MCF 10A (cell line): ENCODE measurements around the gene PSTPIP2. TPM values are rescaled to one million over a fixed set of nuclear protein-coding genes. Genes with fewer than 3 reads are reported as not detected.

Source experiments
- BruUV-seq: library from RNA; stranded (reverse); fragments of 400-500 nt; replicated peaks from 2 replicates; lab custom pipeline; 2021; lab: Mats Ljungman, UMichigan
- CTCF ChIA-PET: fragments of 300-600 bp; sonication (Branson Sonifier 250); formaldehyde crosslinking; extraction: SDS; loops from one replicate; lab custom pipeline; 2021; ENCODE audit warnings: antibody characterized with exemption, inconsistent platforms; lab: Yijun Ruan, JAX
- POLR2A ChIA-PET: fragments of 300-600, 350-650 bp; sonication (Branson Sonifier 250); formaldehyde crosslinking; extraction: SDS; loops from one replicate; lab custom pipeline; 2020; ENCODE audit warnings: antibody characterized with exemption, inconsistent platforms; lab: Yijun Ruan, JAX
- DNase-seq: peaks from one replicate; pipeline ENCODE4 v3.0.0-alpha.2; 2018; ENCODE audit not compliant: unreplicated experiment
- H3K27ac Mint-ChIP-seq: one replicate; pipeline ENCODE4 v1.8.0; 2022; ENCODE audit warnings: mild to moderate bottlenecking, low read depth, mixed read lengths; ENCODE audit not compliant: unreplicated experiment
- H3K27me3 Mint-ChIP-seq: one replicate; pipeline ENCODE4 v1.8.0; 2022; ENCODE audit warnings: mixed read lengths; ENCODE audit not compliant: insufficient read depth, unreplicated experiment
- H3K36me3 Mint-ChIP-seq: one replicate; pipeline ENCODE4 v1.8.0; 2022; ENCODE audit warnings: mild to moderate bottlenecking, moderate library complexity, mixed read lengths; ENCODE audit not compliant: insufficient read depth, unreplicated experiment
- H3K4me1 Mint-ChIP-seq: one replicate; pipeline ENCODE4 v1.8.0; 2022; ENCODE audit warnings: mixed read lengths; ENCODE audit not compliant: insufficient read depth, unreplicated experiment
- H3K4me3 Mint-ChIP-seq: one replicate; pipeline ENCODE4 v1.8.0; 2022; ENCODE audit warnings: mild to moderate bottlenecking, moderate library complexity, mixed read lengths; ENCODE audit not compliant: unreplicated experiment
- H3K9me3 Mint-ChIP-seq: one replicate; pipeline ENCODE4 v1.8.0; 2022; ENCODE audit warnings: mixed read lengths; ENCODE audit not compliant: unreplicated experiment
- CTCF ChIP-seq: fragments of 200-600 bp; IDR thresholded peaks from one replicate; pipeline ENCODE4 v1.8.0; 2022; ENCODE audit warnings: antibody characterized with exemption, mild to moderate bottlenecking; ENCODE audit not compliant: unreplicated experiment
- intact Hi-C: fragments of 100-400 bp; cut with micrococcal nuclease; formaldehyde crosslinking; loops from 2 replicates; pipeline ENCODE4 v1.14.1; 2022
- total RNA-seq: library from RNA; stranded (reverse); gene quantifications from 2 replicates; pipeline ENCODE4 v1.2.3, GENCODE V29; 2022

The PSTPIP2 gene
- total RNA-seq, 1 experiment from 2014 or later: 27.9 TPM

- POLR2A ChIA-PET: interaction anchor here (0.7 to 2.2 kb wide), 6 partner anchors 8 to 139 kb away, joined by 3 to 8 read pairs (median 4); partner anchors contain the start of gene PSTPIP2
- H3K9me3 Mint-ChIP-seq: no peaks in the 10 kb centered on the region
- peaks cover 13% of the 10 kb centered on the region for H3K36me3 Mint-ChIP-seq
- no TSS peak for BruUV-seq
- DNase-seq: no peak
- no peaks in the 10 kb centered on the region for H3K27me3 Mint-ChIP-seq
- intact Hi-C loops: no loop called here
- no peak for TF ChIP-seq CTCF
- CTCF ChIA-PET: interaction anchor here (0.6 to 1.9 kb wide), 3 partner anchors 12 to 409 kb away, joined by 3 to 10 read pairs (median 3); no protein-coding TSS in a partner anchor
- peaks cover 11% of the 10 kb centered on the region for H3K4me1 Mint-ChIP-seq
- H3K27ac Mint-ChIP-seq: peak overlapping the region; percentile 27
- H3K4me3 Mint-ChIP-seq: no peak overlapping the region
Measured at GRCh38 chr18:46061387-46061786, 10.7 kb downstream of the PSTPIP2 start.

GRCh38 chr18:46060359-46060841, 11.7 kb downstream of the PSTPIP2 start:
- CTCF ChIA-PET: interaction anchor here (1.9 kb wide), 1 partner anchor 13 kb away, joined by 10 read pairs; no protein-coding TSS in a partner anchor
- Mint-ChIP-seq H3K27me3 (no peaks in the 10 kb centered on the region), H3K4me3 (no peak overlapping the region), H3K4me1 (peaks cover 20% of the 10 kb centered on the region), H3K9me3 (no peaks in the 10 kb centered on the region), H3K36me3 (peaks cover 13% of the 10 kb centered on the region), H3K27ac (no peak overlapping the region)
- DNase-seq: no peak
- TF ChIP-seq CTCF: no peak
- POLR2A ChIA-PET: interaction anchor here (0.7 to 2.1 kb wide), 2 partner anchors 11 to 110 kb away, joined by 3 to 5 read pairs; partner anchors contain the start of gene PSTPIP2
- intact Hi-C loops: no loop called here
- BruUV-seq: no TSS peak

GRCh38 chr18:46055838-46056230, 16.2 kb downstream of the PSTPIP2 start:
- Mint-ChIP-seq H3K9me3 (no peaks in the 10 kb centered on the region), H3K4me1 (peaks cover 23% of the 10 kb centered on the region), H3K36me3 (no peaks in the 10 kb centered on the region), H3K27ac (no peak overlapping the region), H3K27me3 (no peaks in the 10 kb centered on the region), H3K4me3 (no peak overlapping the region)
- intact Hi-C loops: no loop called here
- ChIA-PET CTCF (no interaction called here), POLR2A (interaction anchor here (0.6 to 1.9 kb wide), 2 partner anchors 14 to 32 kb away, joined by 3 to 9 read pairs; no protein-coding TSS in a partner anchor)
- TF ChIP-seq CTCF: no peak
- BruUV-seq: no TSS peak
- DNase-seq: no peak

- no peak for TF ChIP-seq CTCF
- no TSS peak for BruUV-seq
- H3K36me3 Mint-ChIP-seq: no peaks in the 10 kb centered on the region
- peaks cover 23% of the 10 kb centered on the region for H3K4me1 Mint-ChIP-seq
- POLR2A ChIA-PET: interaction anchor here (0.6 to 1.9 kb wide), 4 partner anchors 12 to 31 kb away, joined by 3 to 9 read pairs (median 3); no protein-coding TSS in a partner anchor
- DNase-seq: no peak
- H3K27ac Mint-ChIP-seq: no peak overlapping the region
- no peak overlapping the region for H3K4me3 Mint-ChIP-seq
- no peaks in the 10 kb centered on the region for H3K9me3 Mint-ChIP-seq
- CTCF ChIA-PET: interaction anchor here (1.2 kb wide), 1 partner anchor 11 kb away, joined by 3 read pairs; no protein-coding TSS in a partner anchor
- H3K27me3 Mint-ChIP-seq: no peaks in the 10 kb centered on the region
- intact Hi-C loops: no loop called here
Measured at GRCh38 chr18:46054956-46055837, 16.9 kb downstream of the PSTPIP2 start.
